Cardiac muscle cell (in vitro differentiated cells and primary cell): Measurements from ENCODE around the gene CPNE8. TPM values are rescaled to one million over a fixed set of nuclear protein-coding genes. Genes with fewer than 3 reads are reported as not detected.
A peak's percentile ranks its signal among the peaks of the same experiment; 100 is the strongest.

Experiments used
- DNase-seq, 2 donors: peaks; one replicate each; pipeline versions ENCODE4 v3.0.0 to v3.0.0-alpha.2; 2010 to 2017; ENCODE audit warnings: low read depth in 1 of 2, low spot score in 1 of 2
- H3K27ac ChIP-seq: fragments of 200-600 bp; sonication (generic); 2 replicates; pipeline ENCODE4 v1.5.1; 2016
- H3K27me3 ChIP-seq: fragments of 200-600 bp; sonication (generic); 2 replicates; pipeline ENCODE4 v1.6.0; 2016; ENCODE audit warnings: control low read depth
- H3K36me3 ChIP-seq: fragments of 200-600 bp; sonication (generic); 2 replicates; pipeline ENCODE4 v1.5.1; 2016; ENCODE audit warnings: control low read depth
- H3K4me1 ChIP-seq: fragments of 200-600 bp; sonication (generic); 2 replicates; pipeline ENCODE4 v1.8.1; 2017; ENCODE audit warnings: low read depth, mild to moderate bottlenecking, mixed run types
- H3K4me3 ChIP-seq: fragments of 200-600 bp; sonication (generic); 2 replicates; pipeline ENCODE4 v1.5.1; 2016; ENCODE audit warnings: mild to moderate bottlenecking
- H3K9me3 ChIP-seq: fragments of 200-600 bp; sonication (generic); 2 replicates; pipeline ENCODE4 v1.5.1; 2017; ENCODE audit warnings: low read depth, mild to moderate bottlenecking, control low read depth
- polyA plus RNA-seq: library from polyadenylated mRNA; unstranded; fragments of >200 nt; fragmentation: Nextera tagmentation; extraction: Ambion mirVana; gene quantifications from 2 replicates; pipeline ENCODE4 v1.2.1, GENCODE V29; 2016
- total RNA-seq: library from RNA; depleted of rRNA; stranded (reverse); fragments of >200 nt; gene quantifications from 2 replicates; pipeline ENCODE4 v1.2.3, GENCODE V29; 2016
- TF ChIP-seq, protein P1 (sequence below): IDR thresholded peaks from 2 replicates; pipeline ENCODE4 v1.5.1; 2012; ENCODE audit warnings: low read depth, mild to moderate bottlenecking, low read length

Gene CPNE8
- total and polyA plus RNA-seq, 2 experiments from 2014 or later: 0.12 to 0.60 TPM

DNA sequence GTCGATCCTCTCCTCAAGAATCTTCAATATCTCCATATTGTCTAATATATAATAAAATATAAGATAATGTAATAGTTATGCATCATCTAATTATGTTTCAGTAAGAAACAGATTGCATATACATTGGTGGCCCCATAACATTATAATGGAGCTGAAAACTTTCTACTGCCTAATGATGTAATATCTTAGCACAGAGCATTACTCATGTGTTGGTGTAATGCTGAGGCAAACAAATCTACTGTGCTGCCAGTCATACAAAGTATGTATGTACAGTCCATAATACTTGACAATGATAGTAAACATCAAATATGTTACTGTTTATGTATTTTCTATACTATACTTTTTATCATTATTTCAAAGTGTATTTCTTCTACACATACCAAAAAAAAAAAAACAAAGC, 128.7 kb downstream of the CPNE8 start:
- Histone ChIP-seq H3K36me3 (no peaks in the 10 kb centered on the region), H3K4me3 (no peak overlapping the region), H3K27me3 (no peaks in the 10 kb centered on the region), H3K9me3 (no peaks in the 10 kb centered on the region), H3K4me1 (no peaks in the 10 kb centered on the region), H3K27ac (no peak overlapping the region)
- TF ChIP-seq, protein P1, sequence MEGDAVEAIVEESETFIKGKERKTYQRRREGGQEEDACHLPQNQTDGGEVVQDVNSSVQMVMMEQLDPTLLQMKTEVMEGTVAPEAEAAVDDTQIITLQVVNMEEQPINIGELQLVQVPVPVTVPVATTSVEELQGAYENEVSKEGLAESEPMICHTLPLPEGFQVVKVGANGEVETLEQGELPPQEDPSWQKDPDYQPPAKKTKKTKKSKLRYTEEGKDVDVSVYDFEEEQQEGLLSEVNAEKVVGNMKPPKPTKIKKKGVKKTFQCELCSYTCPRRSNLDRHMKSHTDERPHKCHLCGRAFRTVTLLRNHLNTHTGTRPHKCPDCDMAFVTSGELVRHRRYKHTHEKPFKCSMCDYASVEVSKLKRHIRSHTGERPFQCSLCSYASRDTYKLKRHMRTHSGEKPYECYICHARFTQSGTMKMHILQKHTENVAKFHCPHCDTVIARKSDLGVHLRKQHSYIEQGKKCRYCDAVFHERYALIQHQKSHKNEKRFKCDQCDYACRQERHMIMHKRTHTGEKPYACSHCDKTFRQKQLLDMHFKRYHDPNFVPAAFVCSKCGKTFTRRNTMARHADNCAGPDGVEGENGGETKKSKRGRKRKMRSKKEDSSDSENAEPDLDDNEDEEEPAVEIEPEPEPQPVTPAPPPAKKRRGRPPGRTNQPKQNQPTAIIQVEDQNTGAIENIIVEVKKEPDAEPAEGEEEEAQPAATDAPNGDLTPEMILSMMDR: no peak
- peak in 1 of 2 donors; percentile 8 for DNase-seq

GRCh38 chr12:38775457-38775856, 129.9 kb downstream of the CPNE8 start:
- no peak for DNase-seq
- no peak overlapping the region for H3K4me3 ChIP-seq
- no peak overlapping the region for H3K27ac ChIP-seq
- no peaks in the 10 kb centered on the region for H3K4me1 ChIP-seq
- no peaks in the 10 kb centered on the region for H3K36me3 ChIP-seq
- no peaks in the 10 kb centered on the region for H3K27me3 ChIP-seq
- H3K9me3 ChIP-seq: no peaks in the 10 kb centered on the region
- TF ChIP-seq, protein P1: no peak

GRCh38 chr12:38772437-38772836, 133.0 kb downstream of the CPNE8 start:
- DNase-seq: no peak
- Histone ChIP-seq H3K9me3 (no peaks in the 10 kb centered on the region), H3K4me3 (no peak overlapping the region), H3K4me1 (no peaks in the 10 kb centered on the region), H3K27me3 (no peaks in the 10 kb centered on the region), H3K27ac (no peak overlapping the region), H3K36me3 (no peaks in the 10 kb centered on the region)
- TF ChIP-seq, protein P1: no peak

DNA sequence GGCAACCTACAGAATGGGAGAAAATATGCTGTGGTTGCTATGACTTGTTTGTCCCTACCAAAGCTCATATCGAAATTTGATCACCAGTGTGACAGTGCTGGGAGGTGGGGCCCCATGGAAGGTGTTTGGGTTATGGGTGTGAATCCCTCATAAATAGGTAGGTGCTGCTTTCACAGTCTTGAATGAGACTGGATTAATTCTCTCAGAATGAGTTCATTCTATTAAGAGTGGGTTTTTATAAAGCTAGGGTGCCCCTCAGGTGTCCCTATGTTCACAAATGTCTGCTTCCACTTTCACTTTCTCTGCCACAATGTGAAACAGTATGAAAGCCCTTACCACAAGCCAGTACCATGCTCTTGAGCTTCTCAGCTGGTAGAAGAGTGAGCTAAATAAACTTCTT, 133.5 kb downstream of the CPNE8 start:
- no peaks in the 10 kb centered on the region for H3K4me1 ChIP-seq
- no peak overlapping the region for H3K4me3 ChIP-seq
- DNase-seq: peak in 1 of 2 donors; percentile 4
- no peak overlapping the region for H3K27ac ChIP-seq
- no peaks in the 10 kb centered on the region for H3K27me3 ChIP-seq
- no peaks in the 10 kb centered on the region for H3K9me3 ChIP-seq
- no peaks in the 10 kb centered on the region for H3K36me3 ChIP-seq
- TF ChIP-seq, protein P1: no peak

DNA sequence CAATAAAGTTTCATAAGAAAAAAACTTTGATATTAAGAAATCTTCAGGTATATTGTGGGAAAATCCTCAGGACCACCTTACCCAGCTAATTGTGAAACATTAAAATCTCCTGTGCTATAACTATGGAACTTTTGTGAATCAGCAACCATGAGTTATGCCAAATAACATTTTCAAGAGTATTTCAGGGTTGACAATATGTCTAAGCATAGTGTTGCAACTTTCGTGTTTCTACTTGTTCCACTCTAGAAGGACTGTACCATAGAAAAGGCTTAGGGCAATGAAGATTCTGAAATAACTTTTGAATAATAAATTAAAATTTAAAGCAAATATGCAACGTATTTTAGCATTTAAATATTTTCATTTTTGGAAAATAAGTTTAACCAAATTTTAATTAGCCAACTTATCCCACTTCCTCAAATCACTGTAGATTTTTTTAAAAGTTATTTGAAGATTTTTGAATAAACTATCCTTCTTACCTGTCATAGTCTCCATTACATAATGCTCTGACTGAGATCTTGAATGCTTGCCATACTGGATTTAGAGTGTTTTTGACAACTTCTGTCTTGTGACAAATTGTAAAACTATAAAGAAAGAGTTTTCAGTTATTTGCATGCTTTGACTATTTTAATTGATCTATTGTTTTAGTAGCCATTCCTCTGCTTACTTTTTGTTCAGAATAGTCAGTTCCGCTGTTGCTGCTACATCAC, 143.6 kb downstream of the CPNE8 start:
- TF ChIP-seq, protein P1: no peak
- H3K36me3 ChIP-seq: no peaks in the 10 kb centered on the region
- H3K9me3 ChIP-seq: no peaks in the 10 kb centered on the region
- H3K27ac ChIP-seq: no peak overlapping the region
- no peak for DNase-seq
- H3K4me1 ChIP-seq: no peaks in the 10 kb centered on the region
- H3K4me3 ChIP-seq: no peak overlapping the region
- H3K27me3 ChIP-seq: no peaks in the 10 kb centered on the region

- no peaks in the 10 kb centered on the region for H3K36me3 ChIP-seq
- TF ChIP-seq, protein P1: no peak
- H3K9me3 ChIP-seq: no peaks in the 10 kb centered on the region
- no peak for DNase-seq
- H3K4me1 ChIP-seq: no peaks in the 10 kb centered on the region
- no peaks in the 10 kb centered on the region for H3K27me3 ChIP-seq
- H3K4me3 ChIP-seq: no peak overlapping the region
- no peak overlapping the region for H3K27ac ChIP-seq
Observed at GRCh38 chr12:38761111-38761510, 144.3 kb downstream of the CPNE8 start.
